ENCODE results near the gene NRXN3.

DNA sequence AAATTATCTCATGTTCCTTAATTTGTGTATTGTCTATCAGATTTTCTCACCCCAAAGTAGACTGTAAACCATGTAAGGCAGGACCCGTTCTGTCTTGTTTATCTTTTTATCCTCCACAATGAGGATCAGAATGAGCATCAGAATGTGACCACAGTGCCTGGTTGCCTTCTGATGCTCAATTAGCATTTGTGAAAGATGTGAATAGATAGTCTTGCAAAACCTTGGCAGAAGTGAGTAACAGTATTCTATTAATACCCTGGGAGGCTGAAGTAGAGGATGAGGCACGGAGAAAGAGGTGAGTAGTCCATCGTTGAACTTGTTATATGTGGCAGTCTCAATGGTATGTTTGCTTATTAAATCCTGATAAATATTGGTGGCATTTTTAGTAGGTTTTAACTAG, 781.4 kb downstream of the NRXN3 start:
- TF ChIP-seq CTCF (IDR thresholded peaks at IDR 0.05): no peak
- no peak for TF ChIP-seq POLR2A (IDR thresholded peaks at IDR 0.05)

Measured in body of pancreas (tissue), 4 donors.